Glomerular endothelial cell (primary cell): ENCODE data around the gene LILRA5. TPM values are rescaled to one million over a fixed set of nuclear protein-coding genes. Genes with fewer than 3 reads are reported as not detected.
A peak's percentile ranks its signal among the peaks of the same experiment; 100 is the strongest.
"Not testable (repeated sequence)": the region's sequence is repeated elsewhere in the genome, so short reads cannot be mapped to it uniquely, and the experiment has no call there.

Experiments used
- DNase-seq: peaks from one replicate; pipeline ENCODE4 v3.0.0-alpha.2; 2011; ENCODE audit warnings: low read depth, low spot score; ENCODE audit errors: extremely low read depth
- total RNA-seq: library from RNA; depleted of rRNA; stranded (reverse); fragments of >200 nt; gene quantifications from 2 replicates; pipeline ENCODE4 v1.2.3, GENCODE V29; 2015

LILRA5 gene
- total RNA-seq, 1 donor from 2014 or later: not detected

DNA sequence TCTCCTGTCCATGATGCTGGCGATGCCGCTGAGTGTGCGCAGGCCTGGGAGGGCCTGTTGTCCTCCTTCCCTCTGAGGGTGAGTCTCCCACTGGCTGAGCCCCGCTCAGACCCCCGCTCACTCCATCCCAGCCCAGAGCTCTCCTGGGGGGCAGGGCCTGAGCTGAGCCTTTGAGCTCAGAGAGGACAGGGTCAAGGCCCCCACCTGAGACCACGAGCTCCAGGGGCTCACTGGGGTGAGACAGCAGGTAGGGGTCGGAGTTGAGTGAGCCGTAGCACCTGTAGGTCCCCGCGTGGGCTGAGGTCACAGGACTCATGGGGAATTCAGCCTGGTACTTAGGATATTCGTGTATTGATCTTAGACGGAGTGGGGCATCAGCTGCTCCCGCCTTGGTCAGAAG, 34.9 kb downstream of the LILRA5 start:
- DNase-seq: not testable (repeated sequence)

DNA sequence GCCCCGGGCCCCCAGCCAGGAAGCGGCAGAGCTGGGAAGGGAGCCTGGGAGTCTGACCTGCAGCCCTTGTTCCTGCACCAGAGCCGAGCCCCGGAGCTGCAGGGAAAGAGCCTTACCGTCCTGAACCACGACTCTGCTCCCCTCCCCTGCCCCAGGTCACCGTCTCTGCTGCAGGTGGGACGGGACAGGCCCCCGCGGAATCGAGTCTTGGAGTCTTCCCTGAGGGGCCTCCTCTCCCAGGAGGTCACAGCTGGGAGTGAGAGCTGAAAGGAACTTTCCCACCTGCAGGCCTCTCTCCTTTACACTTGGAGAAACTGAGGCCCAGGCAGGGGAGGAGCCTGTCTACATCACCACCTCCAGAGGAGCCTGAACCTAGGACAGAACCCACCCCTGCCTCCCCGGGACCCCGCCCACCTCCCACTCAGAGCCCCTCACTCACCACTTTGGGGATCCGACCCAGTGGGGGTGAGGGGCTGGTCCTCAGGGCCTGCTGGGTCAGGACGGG, 35.8 kb downstream of the LILRA5 start:
- not testable (repeated sequence) for DNase-seq

DNA sequence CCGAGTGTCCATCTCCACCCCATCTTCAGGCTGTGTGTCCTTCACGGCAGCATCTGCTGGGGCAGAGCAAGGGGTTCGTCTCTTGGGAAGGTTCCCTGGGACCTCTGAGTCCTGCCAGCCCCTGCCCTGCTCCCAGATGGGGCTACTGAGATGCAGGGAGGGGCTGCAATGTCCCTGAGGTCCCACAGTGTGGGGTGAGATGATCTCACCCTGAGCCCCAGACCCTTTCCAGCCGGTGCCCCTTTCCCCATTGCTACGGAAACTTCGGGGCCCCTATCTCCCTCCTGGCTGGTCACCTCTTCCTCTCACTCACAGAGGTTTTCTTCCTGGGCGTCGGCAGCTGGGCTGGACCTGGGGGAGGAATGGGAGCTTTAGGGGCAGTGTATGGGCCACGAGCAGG, 37.0 kb downstream of the LILRA5 start:
- no peak for DNase-seq

DNA sequence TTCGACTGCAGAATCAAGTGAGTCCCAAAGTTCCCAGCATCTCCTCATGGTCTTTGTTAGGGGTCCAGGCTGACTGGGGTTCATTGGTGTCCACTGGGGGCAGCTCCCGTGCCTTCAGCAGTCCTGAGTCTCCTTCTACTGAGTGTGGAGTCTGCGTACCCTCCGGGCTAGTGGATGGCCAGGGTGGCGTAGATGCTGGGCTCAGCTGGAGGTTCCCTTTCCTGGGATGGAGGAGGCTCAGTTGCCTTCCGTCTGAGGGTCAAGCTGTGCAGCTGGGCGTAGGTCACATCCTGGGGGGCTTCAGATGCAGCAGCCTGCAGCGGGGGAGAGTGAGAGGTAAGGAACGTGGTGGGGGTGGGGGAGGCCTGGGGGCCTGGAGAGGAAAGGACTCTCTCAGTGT, 38.5 kb downstream of the LILRA5 start:
- not testable (repeated sequence) for DNase-seq

DNA sequence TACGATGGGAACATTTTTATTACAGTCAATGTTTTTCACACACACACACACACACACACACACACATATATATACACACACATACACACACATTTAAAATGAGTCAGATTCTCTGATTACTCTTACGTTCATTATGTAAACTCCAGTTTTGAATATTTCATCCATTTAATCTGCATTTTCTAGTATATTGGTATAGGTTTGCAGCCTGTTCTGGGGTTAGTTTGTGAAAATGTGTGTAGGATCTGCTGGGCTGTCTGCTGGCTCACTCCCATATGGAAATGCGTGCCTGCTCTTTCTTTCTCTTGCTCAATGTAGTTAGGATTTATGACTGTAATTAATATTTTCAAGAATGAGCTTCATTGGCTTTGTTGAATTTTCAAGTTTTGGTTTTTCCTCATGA, 39.1 kb downstream of the LILRA5 start:
- no peak for DNase-seq

DNA sequence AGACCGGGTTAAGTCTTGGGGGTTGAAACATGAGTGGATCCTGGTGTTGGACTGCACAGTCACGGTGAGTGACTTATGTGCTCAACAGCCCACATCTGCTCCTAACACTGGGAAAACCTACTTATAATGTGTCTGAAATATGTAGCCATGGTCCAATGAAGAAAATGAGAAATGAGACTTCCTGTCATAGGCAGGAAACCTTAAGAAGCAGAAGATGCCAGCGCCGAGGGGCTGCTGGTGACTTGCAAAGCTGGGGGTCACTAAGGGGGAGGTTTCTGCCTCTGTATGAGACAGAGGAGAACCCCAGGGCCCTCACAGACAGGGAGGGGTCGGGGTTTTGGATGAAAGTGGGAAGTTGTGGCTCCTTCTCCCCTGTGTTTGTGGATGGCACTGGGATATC, 40.8 kb downstream of the LILRA5 start:
- DNase-seq: not testable (repeated sequence)

DNA sequence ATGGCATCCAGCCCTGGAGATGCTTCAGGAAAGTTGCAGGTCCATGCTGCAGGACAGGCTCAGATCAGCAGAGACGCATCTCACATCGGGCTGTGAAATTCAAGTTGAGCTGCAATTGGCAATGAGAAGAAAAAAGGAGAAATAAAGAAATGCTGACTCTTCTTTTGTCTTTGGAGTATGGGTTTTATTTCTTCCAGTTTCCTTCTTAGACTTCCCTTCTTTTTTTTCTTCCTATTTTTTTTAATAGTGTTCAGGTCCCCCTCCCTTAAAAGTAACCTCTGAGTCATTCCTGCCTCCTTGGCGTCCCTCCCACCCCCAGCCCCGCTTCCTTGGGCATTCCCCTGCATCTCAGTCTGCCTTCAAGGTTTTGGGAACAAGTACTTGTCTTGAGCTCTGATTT, 41.4 kb downstream of the LILRA5 start:
- DNase-seq: not testable (repeated sequence)

DNA sequence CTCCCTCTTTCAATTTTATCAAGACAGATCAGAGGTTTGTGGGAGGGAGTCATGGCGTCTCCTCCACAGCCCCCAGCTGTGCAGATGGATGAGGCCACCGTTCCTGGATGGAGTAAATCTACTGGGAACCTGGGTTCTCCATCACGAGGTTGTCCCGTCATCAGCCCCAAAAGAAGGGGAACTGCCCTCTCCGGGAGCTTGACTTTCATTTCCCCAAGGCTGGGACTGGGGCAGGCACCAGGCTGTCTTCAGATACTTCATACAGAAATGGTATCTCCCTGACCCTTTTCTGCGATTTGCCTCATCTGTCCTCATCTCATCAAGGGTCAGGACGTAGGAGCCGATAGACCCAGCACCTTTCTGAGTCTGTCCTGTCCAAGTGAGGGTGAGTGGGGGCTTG, 41.9 kb downstream of the LILRA5 start:
- no peak for DNase-seq

DNA sequence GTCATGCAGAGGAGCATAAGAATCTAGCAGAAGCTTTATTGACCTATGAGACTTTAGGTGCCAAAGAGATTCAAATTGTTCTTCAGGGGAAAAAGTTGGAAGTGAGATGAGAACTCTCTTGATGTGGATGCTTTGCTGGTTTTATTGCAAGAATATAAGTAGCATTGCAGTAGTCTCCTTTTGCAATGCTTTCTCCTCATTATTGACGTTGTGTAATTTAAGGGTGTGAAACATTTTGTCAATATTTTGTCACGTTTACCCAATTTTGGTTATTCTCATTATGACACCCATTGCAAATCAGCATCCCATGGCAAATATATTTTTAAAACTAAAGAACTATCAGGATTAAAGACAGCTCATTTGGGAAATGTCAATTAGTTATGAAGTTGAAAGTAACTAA, 44.0 kb downstream of the LILRA5 start:
- DNase-seq: no peak

DNA sequence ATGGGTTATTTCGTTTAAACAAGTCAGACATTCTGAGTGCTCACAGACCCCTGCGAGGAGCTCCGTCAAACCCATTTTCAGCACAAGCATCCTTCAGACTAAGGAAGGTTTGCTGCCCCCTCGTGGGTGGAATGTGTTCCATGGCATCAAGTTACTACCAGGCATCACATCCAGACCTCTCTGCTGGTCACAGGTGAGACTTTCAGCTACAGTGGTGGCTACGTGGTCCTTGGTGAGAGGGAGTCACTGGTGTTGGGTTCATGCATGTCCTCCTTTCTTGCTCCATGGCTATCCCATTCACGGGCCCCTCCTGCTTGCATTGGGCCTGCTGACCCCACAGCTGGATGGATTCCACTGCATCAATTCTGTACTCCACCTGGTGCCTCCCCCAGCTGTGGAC, 46.8 kb downstream of the LILRA5 start:
- peak; percentile 42 for DNase-seq

DNA sequence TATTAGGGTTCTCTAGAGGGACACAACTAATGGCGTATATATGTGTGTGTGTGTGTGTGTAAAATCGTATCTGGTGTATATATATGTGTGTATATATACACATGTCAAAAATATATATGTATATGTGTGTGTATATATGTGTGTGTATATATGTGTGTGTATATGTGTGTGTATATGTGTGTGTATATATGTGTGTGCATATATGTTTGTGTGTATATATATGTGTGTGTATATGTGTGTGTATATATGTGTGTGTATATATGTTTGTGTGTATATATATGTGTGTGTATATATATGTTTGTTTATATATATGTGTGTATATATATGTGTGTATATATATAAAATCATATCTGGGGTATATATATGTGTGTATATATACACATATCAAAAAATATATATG, 50.5 kb downstream of the LILRA5 start:
- DNase-seq: no peak

DNA sequence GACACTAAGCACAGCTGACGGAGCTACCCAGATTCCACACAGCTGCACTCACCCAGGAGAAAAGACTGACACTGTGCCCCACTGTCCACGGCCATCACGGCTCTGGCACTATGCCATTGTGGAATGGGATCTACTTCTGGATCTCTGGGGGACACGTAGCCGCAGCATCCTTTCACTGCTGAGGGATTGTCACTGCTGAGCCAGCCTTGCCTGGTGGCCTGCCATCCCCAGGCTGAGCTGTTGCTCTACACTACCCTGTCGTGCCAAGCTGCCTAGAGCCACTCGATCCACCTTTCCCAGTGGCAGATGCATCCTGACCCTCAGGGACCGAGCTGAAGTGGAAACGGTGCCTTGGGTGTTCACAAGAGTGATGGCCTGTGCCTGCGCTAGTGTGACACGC, 50.9 kb downstream of the LILRA5 start:
- DNase-seq: no peak

DNA sequence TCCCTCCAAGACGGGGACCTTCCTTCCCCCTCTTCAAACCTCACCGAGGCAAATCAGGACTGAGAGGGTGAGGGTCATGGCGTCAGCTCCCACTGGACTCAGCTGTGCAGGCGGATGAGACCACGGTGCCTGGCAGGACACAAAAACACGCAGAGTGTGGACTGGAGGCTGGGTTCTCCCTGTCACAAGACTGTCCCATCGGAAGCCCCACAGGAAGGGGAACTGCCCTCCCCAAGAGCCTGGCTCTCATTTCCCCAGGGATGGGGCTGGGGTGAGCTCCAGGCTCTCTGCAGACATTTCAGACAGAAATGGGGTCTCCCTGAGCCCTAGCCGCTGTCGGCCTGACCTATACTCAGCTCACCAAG, 55.9 kb downstream of the LILRA5 start, which contains the start of gene LILRB5:
Gene LILRB5, minus strand, starts transcription at position 158 of the 365 bp plus-strand sequence. Its CDS starts 80 bp downstream, at position 78.
- no peak for DNase-seq

Other genes with a start within 250 kb of the LILRA5 start
- gene VSTM1, start 249.3 kb downstream of the LILRA5 start, total RNA-seq: not detected in 2 replicates
- gene TARM1, start 231.8 kb downstream of the LILRA5 start, total RNA-seq: not detected in 2 replicates
- gene OSCAR, start 212.4 kb downstream of the LILRA5 start, total RNA-seq: not detected in 2 replicates
- gene NDUFA3, start 210.3 kb downstream of the LILRA5 start, total RNA-seq: 11.7 and 26.2 TPM in 2 replicates
- gene TFPT, start 197.5 kb downstream of the LILRA5 start, total RNA-seq: 58.5 and 63.2 TPM in 2 replicates
- gene PRPF31, start 197.4 kb downstream of the LILRA5 start, total RNA-seq: 57.8 and 66.7 TPM in 2 replicates
- 19.6 and 29.5 TPM in 2 replicates for gene CNOT3, start 175.4 kb downstream of the LILRA5 start, total RNA-seq
- gene LENG1, start 153.4 kb downstream of the LILRA5 start, total RNA-seq: 7.5 and 8.0 TPM in 2 replicates
- not detected in 2 replicates for gene TMC4, start 140.0 kb downstream of the LILRA5 start, total RNA-seq
- gene MBOAT7, start 123.6 kb downstream of the LILRA5 start, total RNA-seq: 354 and 361 TPM in 2 replicates
- 92.9 and 140 TPM in 2 replicates for gene TSEN34, start 121.9 kb downstream of the LILRA5 start, total RNA-seq
- 1,387 and 1,829 TPM in 2 replicates for gene RPS9, start 112.3 kb downstream of the LILRA5 start, total RNA-seq
- not detected in 2 replicates for gene LILRB3, start 90.2 kb downstream of the LILRA5 start, total RNA-seq
- gene LILRA6, start 70.4 kb downstream of the LILRA5 start, total RNA-seq: not detected in 2 replicates
- not detected in 2 replicates for gene LILRB5, start 55.9 kb downstream of the LILRA5 start, total RNA-seq
- gene LILRB2, start 32.1 kb downstream of the LILRA5 start, total RNA-seq: not detected in 2 replicates
- not detected in 2 replicates for gene LILRA4, start 26.0 kb upstream of the LILRA5 start, total RNA-seq
- gene LAIR1, start 51.8 kb upstream of the LILRA5 start, total RNA-seq: not detected in 2 replicates
- gene TTYH1, start 102.3 kb upstream of the LILRA5 start, total RNA-seq: not detected in 2 replicates
- gene LENG8, start 136.0 kb upstream of the LILRA5 start, total RNA-seq: 48.2 and 127 TPM in 2 replicates
- 3.7 and 4.1 TPM in 2 replicates for gene LENG9, start 150.6 kb upstream of the LILRA5 start, total RNA-seq
- 172 and 177 TPM in 2 replicates for gene CDC42EP5, start 160.1 kb upstream of the LILRA5 start, total RNA-seq
- gene LAIR2, start 189.7 kb upstream of the LILRA5 start, total RNA-seq: not detected in 2 replicates